ENCODE data around the gene CLMN. TPM values are rescaled to one million over a fixed set of nuclear protein-coding genes. Genes with fewer than 3 reads are reported as not detected.

Gene CLMN
- total RNA-seq, 1 donor from 2014 or later: 25.3 TPM

DNA sequence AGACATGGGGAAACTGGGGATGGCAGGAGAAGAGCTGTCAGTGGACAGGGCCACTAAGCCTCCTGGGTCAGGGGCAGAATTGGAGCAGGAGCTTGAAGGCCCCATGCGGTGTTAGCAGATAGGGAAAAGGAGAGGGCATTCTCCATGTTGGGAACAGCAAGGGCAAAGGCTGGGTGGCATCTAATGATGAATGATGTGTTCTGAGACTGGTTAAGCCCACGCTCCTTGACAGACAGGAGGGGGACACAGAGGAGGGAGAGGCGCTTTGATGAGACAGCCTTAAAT, 63.0 kb downstream of the CLMN start:
- Mint-ChIP-seq H3K27ac (peak overlapping the region; percentile 28), H3K27me3 (no peaks in the 10 kb centered on the region), H3K36me3 (ENCODE audit: insufficient read depth) (no peaks in the 10 kb centered on the region), H3K4me1 (ENCODE audit: low read depth) (peaks cover 25% of the 10 kb centered on the region), H3K4me3 (ENCODE audit: low read depth) (no peak overlapping the region), H3K9me3 (ENCODE audit: low read depth) (no peaks in the 10 kb centered on the region)
- DNase-seq (ENCODE audit: low spot score, unreplicated experiment): no peak
- TF ChIP-seq, protein P1, sequence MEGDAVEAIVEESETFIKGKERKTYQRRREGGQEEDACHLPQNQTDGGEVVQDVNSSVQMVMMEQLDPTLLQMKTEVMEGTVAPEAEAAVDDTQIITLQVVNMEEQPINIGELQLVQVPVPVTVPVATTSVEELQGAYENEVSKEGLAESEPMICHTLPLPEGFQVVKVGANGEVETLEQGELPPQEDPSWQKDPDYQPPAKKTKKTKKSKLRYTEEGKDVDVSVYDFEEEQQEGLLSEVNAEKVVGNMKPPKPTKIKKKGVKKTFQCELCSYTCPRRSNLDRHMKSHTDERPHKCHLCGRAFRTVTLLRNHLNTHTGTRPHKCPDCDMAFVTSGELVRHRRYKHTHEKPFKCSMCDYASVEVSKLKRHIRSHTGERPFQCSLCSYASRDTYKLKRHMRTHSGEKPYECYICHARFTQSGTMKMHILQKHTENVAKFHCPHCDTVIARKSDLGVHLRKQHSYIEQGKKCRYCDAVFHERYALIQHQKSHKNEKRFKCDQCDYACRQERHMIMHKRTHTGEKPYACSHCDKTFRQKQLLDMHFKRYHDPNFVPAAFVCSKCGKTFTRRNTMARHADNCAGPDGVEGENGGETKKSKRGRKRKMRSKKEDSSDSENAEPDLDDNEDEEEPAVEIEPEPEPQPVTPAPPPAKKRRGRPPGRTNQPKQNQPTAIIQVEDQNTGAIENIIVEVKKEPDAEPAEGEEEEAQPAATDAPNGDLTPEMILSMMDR (IDR thresholded peaks at IDR 0.05; ENCODE audit: unreplicated experiment): no peak

DNA sequence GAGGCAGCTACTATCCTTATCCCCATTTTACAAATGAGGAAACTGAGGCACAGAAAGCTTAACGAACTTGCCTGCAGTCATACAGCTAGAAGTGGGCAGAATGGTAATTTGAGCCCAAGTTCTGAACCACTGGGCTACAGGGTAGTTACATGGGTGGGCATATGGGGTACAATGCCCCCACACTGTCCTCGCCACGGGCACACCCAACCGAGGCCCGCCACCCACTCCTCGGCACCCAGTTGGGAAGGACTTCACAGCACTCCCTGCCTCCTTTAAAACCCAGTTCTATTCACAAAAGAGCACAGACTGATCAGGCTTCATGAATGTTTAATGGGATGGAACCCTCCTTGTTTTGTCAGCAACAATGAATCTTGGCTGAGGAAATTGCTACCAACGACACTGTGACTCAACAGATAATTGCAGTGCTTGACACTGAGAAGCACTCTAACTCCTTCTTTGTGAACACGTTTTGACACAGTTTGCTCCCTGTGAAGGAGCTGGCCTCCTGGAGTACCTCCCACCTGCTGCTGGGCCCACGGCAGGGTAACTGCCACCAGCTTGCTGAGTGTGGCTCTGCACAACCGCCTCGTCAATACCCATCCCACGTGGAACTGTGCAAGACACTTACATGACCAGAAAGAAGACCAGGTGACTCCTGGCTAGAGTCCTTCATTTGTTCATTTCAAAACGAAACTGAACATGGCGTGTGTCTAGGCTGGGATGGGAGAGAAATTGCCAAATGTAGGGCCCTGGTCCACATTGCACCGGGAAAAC, 63.5 kb downstream of the CLMN start:
- peak overlapping the region; percentile 28 for H3K27ac Mint-ChIP-seq
- H3K4me1 Mint-ChIP-seq (ENCODE audit: low read depth): peaks cover 25% of the 10 kb centered on the region
- H3K36me3 Mint-ChIP-seq (ENCODE audit: insufficient read depth): no peaks in the 10 kb centered on the region
- TF ChIP-seq, protein P1 (IDR thresholded peaks at IDR 0.05; ENCODE audit: unreplicated experiment): no peak
- H3K4me3 Mint-ChIP-seq (ENCODE audit: low read depth): no peak overlapping the region
- DNase-seq (ENCODE audit: low spot score, unreplicated experiment): no peak
- no peaks in the 10 kb centered on the region for H3K9me3 Mint-ChIP-seq (ENCODE audit: low read depth)
- H3K27me3 Mint-ChIP-seq: no peaks in the 10 kb centered on the region

DNA sequence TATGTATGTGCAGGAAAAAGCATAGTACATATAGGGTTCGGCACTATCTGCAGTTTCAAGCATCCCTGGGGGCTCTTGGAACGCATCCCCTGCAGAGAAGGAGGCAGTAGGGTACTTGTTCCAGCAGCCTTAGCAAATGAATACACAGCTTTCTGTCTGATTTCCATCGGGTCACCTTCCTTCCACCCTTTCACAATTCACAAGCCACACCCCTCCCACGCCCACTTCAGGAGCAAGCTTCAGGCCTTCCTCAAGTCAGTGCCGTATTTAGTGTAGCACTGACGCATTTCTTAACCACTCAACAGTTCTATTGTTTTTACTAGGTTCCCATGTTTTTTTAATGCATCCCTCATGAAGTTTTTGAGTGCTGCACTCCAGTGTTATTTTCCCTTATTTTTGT, 64.2 kb downstream of the CLMN start:
- no peaks in the 10 kb centered on the region for H3K36me3 Mint-ChIP-seq (ENCODE audit: insufficient read depth)
- H3K9me3 Mint-ChIP-seq (ENCODE audit: low read depth): no peaks in the 10 kb centered on the region
- H3K27me3 Mint-ChIP-seq: no peaks in the 10 kb centered on the region
- TF ChIP-seq, protein P1 (IDR thresholded peaks at IDR 0.05; ENCODE audit: unreplicated experiment): no peak
- no peak for DNase-seq (ENCODE audit: low spot score, unreplicated experiment)
- peaks cover 32% of the 10 kb centered on the region for H3K4me1 Mint-ChIP-seq (ENCODE audit: low read depth)
- peak overlapping the region; percentile 67 for H3K27ac Mint-ChIP-seq
- H3K4me3 Mint-ChIP-seq (ENCODE audit: low read depth): no peak overlapping the region

DNA sequence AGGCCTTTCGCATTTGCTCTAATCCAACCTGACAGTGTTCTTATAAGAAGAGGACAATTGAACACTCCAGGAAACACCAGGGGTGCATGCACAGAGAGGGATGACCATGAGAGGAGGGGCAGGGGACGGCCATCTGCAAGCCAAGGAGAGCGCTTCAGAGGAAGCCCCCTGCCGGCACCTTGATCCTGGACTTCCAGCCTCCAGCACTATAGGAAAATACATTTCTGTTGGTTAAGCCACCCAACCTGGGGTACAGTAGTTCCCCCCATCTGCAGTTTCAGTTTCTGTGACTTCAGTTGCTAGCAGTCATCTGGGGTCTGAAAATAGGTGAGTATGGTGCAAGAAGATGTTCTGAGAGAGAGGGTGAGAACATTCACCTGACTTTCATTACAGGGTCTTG, 64.7 kb downstream of the CLMN start:
- no peaks in the 10 kb centered on the region for H3K36me3 Mint-ChIP-seq (ENCODE audit: insufficient read depth)
- no peak overlapping the region for H3K4me3 Mint-ChIP-seq (ENCODE audit: low read depth)
- no peak for DNase-seq (ENCODE audit: low spot score, unreplicated experiment)
- no peaks in the 10 kb centered on the region for H3K9me3 Mint-ChIP-seq (ENCODE audit: low read depth)
- TF ChIP-seq, protein P1 (IDR thresholded peaks at IDR 0.05; ENCODE audit: unreplicated experiment): no peak
- H3K4me1 Mint-ChIP-seq (ENCODE audit: low read depth): peaks cover 37% of the 10 kb centered on the region
- no peak overlapping the region for H3K27ac Mint-ChIP-seq
- H3K27me3 Mint-ChIP-seq: no peaks in the 10 kb centered on the region

DNA sequence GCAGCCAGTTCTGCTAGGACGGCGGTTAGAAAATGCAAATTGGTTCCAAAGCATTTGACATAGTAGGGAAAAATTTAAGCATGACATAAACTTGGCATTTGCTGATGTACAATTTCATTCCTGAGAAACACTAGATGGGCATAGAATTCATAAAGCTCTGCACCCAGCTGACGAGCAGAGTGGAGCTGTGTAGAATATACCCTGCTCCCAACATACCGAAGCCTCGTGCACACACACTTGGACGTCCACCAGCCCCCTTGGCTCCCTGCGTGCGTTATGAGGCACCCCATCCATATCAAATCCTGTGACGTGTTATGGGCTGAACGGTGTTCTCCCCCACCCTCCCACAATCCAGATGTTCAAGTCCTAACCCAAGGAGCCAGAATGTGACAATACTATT, 65.4 kb downstream of the CLMN start:
- H3K36me3 Mint-ChIP-seq (ENCODE audit: insufficient read depth): no peaks in the 10 kb centered on the region
- peaks cover 43% of the 10 kb centered on the region for H3K4me1 Mint-ChIP-seq (ENCODE audit: low read depth)
- DNase-seq (ENCODE audit: low spot score, unreplicated experiment): no peak
- TF ChIP-seq, protein P1 (IDR thresholded peaks at IDR 0.05; ENCODE audit: unreplicated experiment): no peak
- no peaks in the 10 kb centered on the region for H3K9me3 Mint-ChIP-seq (ENCODE audit: low read depth)
- H3K27ac Mint-ChIP-seq: no peak overlapping the region
- H3K27me3 Mint-ChIP-seq: no peaks in the 10 kb centered on the region
- no peak overlapping the region for H3K4me3 Mint-ChIP-seq (ENCODE audit: low read depth)
